DND-41 (cell line): ENCODE data around the gene DOP1B.

Source experiments
- EZH2 ChIP-seq: IDR thresholded peaks from 3 replicates; pipeline ENCODE4 v1.6.1; 2012; ENCODE audit warnings: borderline replicate concordance, low read depth, mild to moderate bottlenecking, moderate library complexity, low read length, inconsistent platforms; ENCODE audit not compliant: severe bottlenecking
- TF ChIP-seq, protein P1 (sequence below): IDR thresholded peaks from 2 replicates; pipeline ENCODE4 v1.5.1; 2012; ENCODE audit warnings: borderline replicate concordance, low read length, moderate library complexity, mild to moderate bottlenecking; ENCODE audit not compliant: poor library complexity, severe bottlenecking; ENCODE audit errors: extremely low read depth

DNA sequence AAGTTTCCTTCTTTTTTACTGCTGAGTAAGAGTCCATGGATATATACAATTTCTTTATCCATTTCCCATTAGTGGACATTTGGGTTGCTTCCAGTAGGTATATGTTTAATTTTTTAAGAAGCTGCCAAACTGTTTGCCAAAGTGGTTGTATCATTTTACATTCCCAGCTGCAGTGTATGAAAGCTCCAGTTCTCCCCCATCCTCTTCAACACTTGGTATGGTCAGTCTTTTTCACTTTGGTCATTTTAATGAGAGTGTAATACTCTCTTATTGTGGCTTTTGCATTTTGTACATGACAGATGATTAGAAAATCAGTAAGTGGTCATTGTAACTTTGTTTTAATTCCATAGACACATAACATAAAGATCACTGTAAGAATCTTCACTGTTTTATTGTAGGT lies 22.5 kb downstream of the DOP1B start:
- TF ChIP-seq, protein P1, sequence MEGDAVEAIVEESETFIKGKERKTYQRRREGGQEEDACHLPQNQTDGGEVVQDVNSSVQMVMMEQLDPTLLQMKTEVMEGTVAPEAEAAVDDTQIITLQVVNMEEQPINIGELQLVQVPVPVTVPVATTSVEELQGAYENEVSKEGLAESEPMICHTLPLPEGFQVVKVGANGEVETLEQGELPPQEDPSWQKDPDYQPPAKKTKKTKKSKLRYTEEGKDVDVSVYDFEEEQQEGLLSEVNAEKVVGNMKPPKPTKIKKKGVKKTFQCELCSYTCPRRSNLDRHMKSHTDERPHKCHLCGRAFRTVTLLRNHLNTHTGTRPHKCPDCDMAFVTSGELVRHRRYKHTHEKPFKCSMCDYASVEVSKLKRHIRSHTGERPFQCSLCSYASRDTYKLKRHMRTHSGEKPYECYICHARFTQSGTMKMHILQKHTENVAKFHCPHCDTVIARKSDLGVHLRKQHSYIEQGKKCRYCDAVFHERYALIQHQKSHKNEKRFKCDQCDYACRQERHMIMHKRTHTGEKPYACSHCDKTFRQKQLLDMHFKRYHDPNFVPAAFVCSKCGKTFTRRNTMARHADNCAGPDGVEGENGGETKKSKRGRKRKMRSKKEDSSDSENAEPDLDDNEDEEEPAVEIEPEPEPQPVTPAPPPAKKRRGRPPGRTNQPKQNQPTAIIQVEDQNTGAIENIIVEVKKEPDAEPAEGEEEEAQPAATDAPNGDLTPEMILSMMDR: no peak
- TF ChIP-seq EZH2: no peak
